Panc1 (cell line): ENCODE data around the gene DPYD.

ENCODE experiments used
- CTCF ChIP-seq: fragments of 450-650 bp; IDR thresholded peaks from 2 replicates; pipeline ENCODE4 v1.5.1; 2017; ENCODE audit warnings: mild to moderate bottlenecking
- POLR2AphosphoS5 ChIP-seq: IDR thresholded peaks from 2 replicates; pipeline ENCODE4 v1.6.1; 2012; ENCODE audit warnings: mild to moderate bottlenecking, low read depth, low read length, moderate library complexity
- REST ChIP-seq, 2 experiments: IDR thresholded peaks; 2 replicates each; pipeline ENCODE4 v1.6.1; 2011 to 2012; ENCODE audit warnings: low read depth in 2 of 2, control low read depth in 1 of 2, low read length in 1 of 2, mild to moderate bottlenecking in 1 of 2, moderate library complexity in 1 of 2; ENCODE audit not compliant: insufficient read depth in 1 of 2
- TCF7L2 ChIP-seq: IDR thresholded peaks from 2 replicates; pipeline ENCODE4 v1.6.1; 2011; ENCODE audit warnings: mild to moderate bottlenecking, low read depth, low read length, inconsistent platforms

GRCh38 chr1:97599447-97599846 is 321.4 kb downstream of the DPYD start:
- TF ChIP-seq REST (IDR thresholded peaks at IDR 0.05; ENCODE audit: insufficient read depth in 1 of 2, low read depth in 2 of 2, low read length in 1 of 2) (no peak), CTCF (no peak), POLR2AphosphoS5 (no peak), TCF7L2 (no peak)
